OCI-LY7 (cell line): ENCODE results near the gene RGS10.

Source experiments
- EZH2phosphoT487 ChIP-seq: fragments of 200-600 bp; sonication (generic); IDR thresholded peaks from 2 replicates; pipeline ENCODE4 v1.6.1; 2018; ENCODE audit warnings: low read depth, borderline replicate concordance, mild to moderate bottlenecking, mixed run types, antibody characterized with exemption, low read length, moderate library complexity, mixed read lengths
- TF ChIP-seq, protein P1 (sequence below): fragments of 200-600 bp; sonication (generic); conservative IDR thresholded peaks from 2 replicates; pipeline ENCODE4 v1.5.1; 2014; ENCODE audit warnings: mild to moderate bottlenecking, antibody characterized with exemption, low read length, moderate library complexity, mixed read lengths

DNA sequence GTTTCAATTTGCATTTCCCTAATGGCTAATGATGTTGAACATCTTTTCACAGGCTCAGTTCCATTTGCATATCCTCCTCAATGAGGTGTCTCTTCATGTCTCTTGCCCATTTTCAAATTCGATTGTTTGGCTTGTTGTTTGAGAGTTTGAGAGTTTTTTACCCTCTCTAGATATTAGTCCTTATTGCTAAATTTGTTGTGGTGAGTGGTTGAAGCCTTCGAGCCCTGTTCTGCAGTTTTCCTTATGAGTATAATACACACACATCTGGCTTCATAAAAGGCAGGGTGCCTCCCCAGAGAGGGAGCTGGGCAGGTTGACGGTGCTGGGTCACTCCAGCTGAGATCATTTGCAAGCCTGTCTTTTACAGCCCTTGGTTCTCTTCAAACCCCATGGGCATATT is 65.1 kb downstream of the RGS10 start:
- TF ChIP-seq, protein P1, sequence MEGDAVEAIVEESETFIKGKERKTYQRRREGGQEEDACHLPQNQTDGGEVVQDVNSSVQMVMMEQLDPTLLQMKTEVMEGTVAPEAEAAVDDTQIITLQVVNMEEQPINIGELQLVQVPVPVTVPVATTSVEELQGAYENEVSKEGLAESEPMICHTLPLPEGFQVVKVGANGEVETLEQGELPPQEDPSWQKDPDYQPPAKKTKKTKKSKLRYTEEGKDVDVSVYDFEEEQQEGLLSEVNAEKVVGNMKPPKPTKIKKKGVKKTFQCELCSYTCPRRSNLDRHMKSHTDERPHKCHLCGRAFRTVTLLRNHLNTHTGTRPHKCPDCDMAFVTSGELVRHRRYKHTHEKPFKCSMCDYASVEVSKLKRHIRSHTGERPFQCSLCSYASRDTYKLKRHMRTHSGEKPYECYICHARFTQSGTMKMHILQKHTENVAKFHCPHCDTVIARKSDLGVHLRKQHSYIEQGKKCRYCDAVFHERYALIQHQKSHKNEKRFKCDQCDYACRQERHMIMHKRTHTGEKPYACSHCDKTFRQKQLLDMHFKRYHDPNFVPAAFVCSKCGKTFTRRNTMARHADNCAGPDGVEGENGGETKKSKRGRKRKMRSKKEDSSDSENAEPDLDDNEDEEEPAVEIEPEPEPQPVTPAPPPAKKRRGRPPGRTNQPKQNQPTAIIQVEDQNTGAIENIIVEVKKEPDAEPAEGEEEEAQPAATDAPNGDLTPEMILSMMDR: no peak
- no peak for TF ChIP-seq EZH2phosphoT487
